Measurements from ENCODE around the gene IL6R. TPM values are rescaled to one million over a fixed set of nuclear protein-coding genes. Genes with fewer than 3 reads are reported as not detected.

IL6R gene
- total and polyA plus RNA-seq, 4 donors = 3.8 to 7.3 (median 5.4) TPM

DNA sequence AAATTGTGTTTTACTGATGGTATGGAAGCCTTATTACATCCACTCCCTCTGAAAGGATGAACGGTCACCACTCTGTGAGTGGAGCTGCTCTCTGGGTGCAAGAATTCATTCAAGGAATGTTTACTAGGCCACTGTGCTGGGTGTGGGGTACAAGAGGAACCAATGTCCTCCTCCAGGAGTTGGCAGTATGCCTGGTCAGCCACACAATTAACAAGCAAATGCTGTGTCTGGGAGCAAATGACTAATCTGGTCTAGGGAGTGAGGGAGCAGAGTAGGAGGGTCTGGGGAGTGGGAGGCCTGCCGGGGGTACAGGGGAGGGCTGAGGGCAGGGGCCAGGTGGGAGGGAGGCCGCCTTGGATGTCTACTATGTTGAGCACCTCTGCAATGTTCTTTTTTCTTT lies 69.7 kb downstream of the IL6R start:
- no peaks in the 10 kb centered on the region for H3K27me3 ChIP-seq (ENCODE audit: control insufficient read depth, insufficient read depth, low read length)
- H3K4me1 ChIP-seq (ENCODE audit: control insufficient read depth, insufficient read depth, low read length) = peaks cover 15% of the 10 kb centered on the region
- 43% methylated on average over 1 of the region's 3 CpGs for WGBS (ENCODE audit: insufficient coverage)
- no peak overlapping the region for H3K4me3 ChIP-seq (ENCODE audit: low read depth, low read length)
- H3K36me3 ChIP-seq (ENCODE audit: control insufficient read depth, insufficient read depth, low read length) = no peaks in the 10 kb centered on the region
- DNase-seq (ENCODE audit: low read depth in 4 of 6, low spot score in 6 of 6) = peak in 5 of 6 donors; percentile 44 to 91 (median 71)
- no peaks in the 10 kb centered on the region for H3K9me3 ChIP-seq (ENCODE audit: control insufficient read depth, insufficient read depth, low read length)
- H3K27ac ChIP-seq (ENCODE audit: low read depth, low read length) = peak overlapping the region; percentile 47

- 100% methylated on average over 1 of the region's 1 CpG for WGBS (ENCODE audit: insufficient coverage)
- no peak overlapping the region for H3K27ac ChIP-seq (ENCODE audit: low read depth, low read length)
These were observed 71.6 kb downstream of the IL6R start for GRCh38 chr1:154476791-154477190.

GRCh38 chr1:154478013-154478412 lies 72.9 kb downstream of the IL6R start:
- Histone ChIP-seq H3K27me3 (ENCODE audit: control insufficient read depth, insufficient read depth, low read length) (no peaks in the 10 kb centered on the region), H3K9me3 (ENCODE audit: control insufficient read depth, insufficient read depth, low read length) (no peaks in the 10 kb centered on the region), H3K4me3 (ENCODE audit: low read depth, low read length) (no peak overlapping the region), H3K4me1 (ENCODE audit: control insufficient read depth, insufficient read depth, low read length) (peaks cover 21% of the 10 kb centered on the region), H3K36me3 (ENCODE audit: control insufficient read depth, insufficient read depth, low read length) (no peaks in the 10 kb centered on the region), H3K27ac (ENCODE audit: low read depth, low read length) (no peak overlapping the region)
- no peak for DNase-seq (ENCODE audit: low read depth in 4 of 6, low spot score in 6 of 6)
- WGBS (ENCODE audit: insufficient coverage) = 97% methylated on average over 5 of the region's 8 CpGs

More at GRCh38 chr1:154476791-154477190, 71.6 kb downstream of the IL6R start:
- H3K36me3 ChIP-seq (ENCODE audit: control insufficient read depth, insufficient read depth, low read length) = no peaks in the 10 kb centered on the region
- DNase-seq (ENCODE audit: low read depth in 4 of 6, low spot score in 6 of 6) = no peak
- no peak overlapping the region for H3K4me3 ChIP-seq (ENCODE audit: low read depth, low read length)
- no peaks in the 10 kb centered on the region for H3K27me3 ChIP-seq (ENCODE audit: control insufficient read depth, insufficient read depth, low read length)
- peaks cover 21% of the 10 kb centered on the region for H3K4me1 ChIP-seq (ENCODE audit: control insufficient read depth, insufficient read depth, low read length)
- no peaks in the 10 kb centered on the region for H3K9me3 ChIP-seq (ENCODE audit: control insufficient read depth, insufficient read depth, low read length)

GRCh38 chr1:154478639-154479038 lies 73.5 kb downstream of the IL6R start:
- no peaks in the 10 kb centered on the region for H3K27me3 ChIP-seq (ENCODE audit: control insufficient read depth, insufficient read depth, low read length)
- H3K36me3 ChIP-seq (ENCODE audit: control insufficient read depth, insufficient read depth, low read length) = no peaks in the 10 kb centered on the region
- no peak overlapping the region for H3K4me3 ChIP-seq (ENCODE audit: low read depth, low read length)
- no peak for DNase-seq (ENCODE audit: low read depth in 4 of 6, low spot score in 6 of 6)
- no peaks in the 10 kb centered on the region for H3K9me3 ChIP-seq (ENCODE audit: control insufficient read depth, insufficient read depth, low read length)
- H3K4me1 ChIP-seq (ENCODE audit: control insufficient read depth, insufficient read depth, low read length) = peaks cover 21% of the 10 kb centered on the region
- H3K27ac ChIP-seq (ENCODE audit: low read depth, low read length) = no peak overlapping the region
- no CpG with 5 or more reads among the region's 5 CpGs for WGBS (ENCODE audit: insufficient coverage)

GRCh38 chr1:154479764-154480421 lies 74.8 kb downstream of the IL6R start:
- Histone ChIP-seq H3K27ac (ENCODE audit: low read depth, low read length) (no peak overlapping the region), H3K27me3 (ENCODE audit: control insufficient read depth, insufficient read depth, low read length) (no peaks in the 10 kb centered on the region), H3K36me3 (ENCODE audit: control insufficient read depth, insufficient read depth, low read length) (no peaks in the 10 kb centered on the region), H3K4me1 (ENCODE audit: control insufficient read depth, insufficient read depth, low read length) (peaks cover 11% of the 10 kb centered on the region), H3K9me3 (ENCODE audit: control insufficient read depth, insufficient read depth, low read length) (no peaks in the 10 kb centered on the region), H3K4me3 (ENCODE audit: low read depth, low read length) (no peak overlapping the region)
- WGBS (ENCODE audit: insufficient coverage) = 56% methylated on average over 3 of the region's 9 CpGs
- peak; percentile 81 to 96 (median 84) for DNase-seq (ENCODE audit: low read depth in 4 of 6, low spot score in 6 of 6)

GRCh38 chr1:154481053-154481452 lies 75.9 kb downstream of the IL6R start:
- DNase-seq (ENCODE audit: low read depth in 4 of 6, low spot score in 6 of 6) = peak in 2 of 6 donors; percentile 20 to 76
- no CpG with 5 or more reads among the region's 1 CpG for WGBS (ENCODE audit: insufficient coverage)
- H3K4me3 ChIP-seq (ENCODE audit: low read depth, low read length) = no peak overlapping the region
- no peak overlapping the region for H3K27ac ChIP-seq (ENCODE audit: low read depth, low read length)
- H3K36me3 ChIP-seq (ENCODE audit: control insufficient read depth, insufficient read depth, low read length) = no peaks in the 10 kb centered on the region
- peaks cover 6% of the 10 kb centered on the region for H3K4me1 ChIP-seq (ENCODE audit: control insufficient read depth, insufficient read depth, low read length)
- H3K9me3 ChIP-seq (ENCODE audit: control insufficient read depth, insufficient read depth, low read length) = no peaks in the 10 kb centered on the region
- H3K27me3 ChIP-seq (ENCODE audit: control insufficient read depth, insufficient read depth, low read length) = no peaks in the 10 kb centered on the region

GRCh38 chr1:154483941-154484803 lies 79.0 kb downstream of the IL6R start:
- no peak overlapping the region for H3K4me3 ChIP-seq (ENCODE audit: low read depth, low read length)
- DNase-seq (ENCODE audit: low read depth in 4 of 6, low spot score in 6 of 6) = no peak
- H3K36me3 ChIP-seq (ENCODE audit: control insufficient read depth, insufficient read depth, low read length) = no peaks in the 10 kb centered on the region
- peaks cover 6% of the 10 kb centered on the region for H3K4me1 ChIP-seq (ENCODE audit: control insufficient read depth, insufficient read depth, low read length)
- H3K9me3 ChIP-seq (ENCODE audit: control insufficient read depth, insufficient read depth, low read length) = no peaks in the 10 kb centered on the region
- H3K27me3 ChIP-seq (ENCODE audit: control insufficient read depth, insufficient read depth, low read length) = peaks cover 5% of the 10 kb centered on the region
- H3K27ac ChIP-seq (ENCODE audit: low read depth, low read length) = no peak overlapping the region
- WGBS (ENCODE audit: insufficient coverage) = 92% methylated on average over 11 of the region's 14 CpGs

DNA sequence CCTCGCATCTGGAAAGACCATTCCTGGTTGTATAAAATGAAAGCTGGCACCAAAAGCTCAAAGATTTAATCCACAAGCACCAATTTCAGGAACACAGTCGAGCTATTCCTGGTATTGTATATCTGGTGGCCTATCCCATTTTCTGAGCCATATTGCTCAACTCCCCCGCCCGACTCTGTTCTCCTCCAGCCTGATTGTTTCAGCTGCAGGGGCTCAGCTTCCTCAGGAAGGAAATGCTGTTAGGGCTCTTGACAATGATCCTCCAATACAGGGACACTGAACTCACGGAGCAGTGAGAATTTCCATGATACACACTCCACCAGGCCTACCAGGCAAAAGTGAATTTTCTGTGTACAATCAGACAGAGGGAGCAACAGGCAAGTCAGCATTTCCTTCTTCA lies 80.0 kb downstream of the IL6R start:
- H3K9me3 ChIP-seq (ENCODE audit: control insufficient read depth, insufficient read depth, low read length) = no peaks in the 10 kb centered on the region
- WGBS (ENCODE audit: insufficient coverage) = no CpG with 5 or more reads among the region's 5 CpGs
- no peak overlapping the region for H3K27ac ChIP-seq (ENCODE audit: low read depth, low read length)

GRCh38 chr1:154485910-154486496 lies 80.9 kb downstream of the IL6R start:
- no peak overlapping the region for H3K27ac ChIP-seq (ENCODE audit: low read depth, low read length)
- no peaks in the 10 kb centered on the region for H3K9me3 ChIP-seq (ENCODE audit: control insufficient read depth, insufficient read depth, low read length)
- DNase-seq (ENCODE audit: low read depth in 4 of 6, low spot score in 6 of 6) = peak in 2 of 6 donors; percentile 39 to 44
- H3K4me3 ChIP-seq (ENCODE audit: low read depth, low read length) = no peak overlapping the region
- WGBS (ENCODE audit: insufficient coverage) = 80% methylated on average over 3 of the region's 7 CpGs
- no peaks in the 10 kb centered on the region for H3K4me1 ChIP-seq (ENCODE audit: control insufficient read depth, insufficient read depth, low read length)
- peaks cover 8% of the 10 kb centered on the region for H3K27me3 ChIP-seq (ENCODE audit: control insufficient read depth, insufficient read depth, low read length)
- no peaks in the 10 kb centered on the region for H3K36me3 ChIP-seq (ENCODE audit: control insufficient read depth, insufficient read depth, low read length)

More for the DNA sequence above, 80.0 kb downstream of the IL6R start:
- peaks cover 5% of the 10 kb centered on the region for H3K27me3 ChIP-seq (ENCODE audit: control insufficient read depth, insufficient read depth, low read length)
- H3K4me3 ChIP-seq (ENCODE audit: low read depth, low read length) = no peak overlapping the region
- peak in 1 of 6 donors; percentile 22 for DNase-seq (ENCODE audit: low read depth in 4 of 6, low spot score in 6 of 6)
- peaks cover 3% of the 10 kb centered on the region for H3K4me1 ChIP-seq (ENCODE audit: control insufficient read depth, insufficient read depth, low read length)
- H3K36me3 ChIP-seq (ENCODE audit: control insufficient read depth, insufficient read depth, low read length) = no peaks in the 10 kb centered on the region

Measured in spinal cord (tissue), 10 donors.